T-helper 9 cell (primary cell): ENCODE results near the gene SGCE.

Source experiments
- DNase-seq: peaks from one replicate; pipeline ENCODE4 v3.0.0-alpha.2; 2020

SGCE gene

DNA sequence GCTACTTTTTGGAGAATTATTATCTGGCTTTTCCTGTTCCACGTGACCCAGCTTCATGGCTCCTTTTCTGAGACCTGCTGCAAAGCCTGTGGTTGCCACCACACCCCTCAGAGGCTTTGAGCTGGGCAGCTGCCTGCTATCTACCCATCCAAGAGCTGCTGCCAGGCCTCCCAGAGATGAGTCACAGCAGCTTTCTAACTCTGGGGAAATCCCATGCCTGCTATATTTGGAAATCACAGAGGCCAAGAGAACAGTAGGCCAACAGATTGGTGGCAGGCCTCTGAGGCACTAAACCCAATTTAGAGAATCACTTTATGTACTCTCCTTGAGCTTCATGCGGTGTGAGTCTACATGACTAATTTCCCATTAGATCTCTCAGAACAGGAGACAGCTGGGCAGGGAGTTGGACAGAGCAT is 35.2 kb downstream of the SGCE start:
- peak; percentile 0 for DNase-seq

GRCh38 chr7:94618126-94618525 is 37.8 kb downstream of the SGCE start:
- DNase-seq = no peak

DNA sequence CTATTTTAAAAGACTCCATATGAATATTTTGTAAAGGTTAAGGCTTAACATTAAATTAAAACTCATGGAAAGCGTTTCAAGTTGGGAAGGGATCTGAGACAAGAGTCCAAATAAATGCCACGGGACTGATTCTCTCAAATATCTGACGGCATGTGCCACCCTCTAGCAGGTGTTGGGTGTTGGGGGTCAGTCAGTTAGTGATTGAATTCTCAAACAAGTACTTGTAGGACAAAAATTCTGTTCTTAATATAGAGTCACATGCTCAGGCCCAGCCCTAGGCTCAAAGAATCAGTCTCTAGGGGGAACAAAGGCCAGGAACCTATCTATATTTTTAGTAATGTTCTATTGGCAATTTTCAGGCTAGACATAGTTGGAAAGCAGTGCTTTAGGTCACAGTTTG is 39.1 kb downstream of the SGCE start:
- DNase-seq = no peak

GRCh38 chr7:94615666-94616065 is 40.3 kb downstream of the SGCE start:
- no peak for DNase-seq

DNA sequence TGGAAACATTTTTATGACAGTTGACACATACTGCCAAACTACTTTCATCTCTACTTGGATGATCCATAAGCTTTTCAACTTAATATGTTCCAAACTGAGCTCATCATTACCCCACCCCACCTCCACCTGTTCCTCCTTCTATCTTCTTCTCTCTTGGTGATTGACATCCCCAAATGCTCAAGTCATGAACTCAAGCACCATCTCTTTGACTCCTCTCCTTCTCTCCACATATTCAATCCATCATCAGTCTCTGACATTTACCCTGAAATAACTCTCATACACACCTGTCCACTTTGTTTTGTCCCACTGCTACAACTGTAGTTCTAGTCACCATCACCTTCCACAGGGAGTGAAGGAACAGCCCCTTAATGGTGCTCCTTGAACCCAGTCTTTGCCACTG is 43.3 kb downstream of the SGCE start:
- no peak for DNase-seq

- DNase-seq = no peak
These were observed 43.7 kb downstream of the SGCE start for GRCh38 chr7:94612253-94612652.

DNA sequence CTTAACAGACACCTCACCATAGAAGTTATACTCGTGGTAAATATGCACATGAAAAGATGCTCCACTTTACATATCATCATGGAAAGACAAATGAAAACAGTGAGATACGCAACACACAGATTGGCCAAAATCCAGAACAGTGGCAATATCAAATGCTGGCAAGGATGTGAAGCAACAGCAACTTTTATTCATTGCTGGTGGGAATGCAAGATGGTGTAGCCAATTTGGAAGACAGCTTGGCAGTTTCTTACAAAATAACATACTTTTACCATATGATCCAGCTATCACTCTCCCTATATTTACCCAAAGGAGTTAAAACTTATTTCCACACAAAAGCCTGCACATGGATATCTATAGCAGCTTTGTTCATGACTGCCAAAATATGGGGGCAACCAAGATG is 46.4 kb downstream of the SGCE start:
- DNase-seq = no peak

- DNase-seq = no peak
These were observed 50.9 kb downstream of the SGCE start for GRCh38 chr7:94605031-94605430.

- no peak for DNase-seq
These were observed 53.8 kb downstream of the SGCE start for GRCh38 chr7:94602181-94602580.

GRCh38 chr7:94600267-94600666 is 55.7 kb downstream of the SGCE start:
- DNase-seq = no peak

DNA sequence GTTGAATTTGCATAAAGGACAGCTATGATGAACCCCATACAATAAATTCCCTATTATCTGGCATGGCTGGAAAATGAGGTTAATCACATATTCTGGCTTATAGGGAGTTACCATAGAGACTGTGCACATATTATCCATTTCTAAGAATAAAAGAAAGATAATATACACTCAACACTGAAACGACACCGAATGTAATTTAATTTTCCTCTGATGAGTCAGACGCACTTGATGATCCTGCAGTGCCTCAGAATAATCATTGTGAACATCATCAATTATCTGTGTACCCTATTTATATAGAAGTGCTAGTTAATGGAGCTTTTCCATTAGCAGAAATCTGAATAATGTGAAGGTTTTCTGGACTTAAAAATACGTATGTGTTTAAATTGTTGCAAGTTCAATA is 60.2 kb downstream of the SGCE start:
- DNase-seq = no peak

DNA sequence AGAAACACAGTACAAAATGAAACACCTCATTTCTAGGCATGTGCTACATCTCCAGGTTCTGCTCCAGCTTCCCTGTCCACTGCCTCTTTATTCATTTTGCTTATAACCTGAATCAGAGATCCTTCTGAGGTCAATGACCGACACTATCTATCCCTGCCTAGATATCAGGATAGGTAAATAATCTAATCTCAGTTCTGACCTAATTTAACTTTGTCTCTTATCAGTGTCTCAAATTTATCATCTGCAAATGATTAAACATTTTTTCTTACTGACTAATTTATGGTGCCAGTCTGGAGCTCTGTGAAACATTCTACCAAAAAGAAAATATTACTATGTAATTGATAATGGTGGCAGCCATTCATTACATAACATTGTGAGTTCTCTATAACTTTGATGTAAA is 61.1 kb downstream of the SGCE start:
- no peak for DNase-seq

GRCh38 chr7:94591176-94591575 is 64.8 kb downstream of the SGCE start:
- DNase-seq = no peak

- no peak for DNase-seq
These were observed 65.3 kb downstream of the SGCE start for GRCh38 chr7:94590526-94591162.

GRCh38 chr7:94588075-94588474 is 67.9 kb downstream of the SGCE start:
- no peak for DNase-seq

GRCh38 chr7:94584113-94584512 is 71.8 kb downstream of the SGCE start:
- DNase-seq = no peak

DNA sequence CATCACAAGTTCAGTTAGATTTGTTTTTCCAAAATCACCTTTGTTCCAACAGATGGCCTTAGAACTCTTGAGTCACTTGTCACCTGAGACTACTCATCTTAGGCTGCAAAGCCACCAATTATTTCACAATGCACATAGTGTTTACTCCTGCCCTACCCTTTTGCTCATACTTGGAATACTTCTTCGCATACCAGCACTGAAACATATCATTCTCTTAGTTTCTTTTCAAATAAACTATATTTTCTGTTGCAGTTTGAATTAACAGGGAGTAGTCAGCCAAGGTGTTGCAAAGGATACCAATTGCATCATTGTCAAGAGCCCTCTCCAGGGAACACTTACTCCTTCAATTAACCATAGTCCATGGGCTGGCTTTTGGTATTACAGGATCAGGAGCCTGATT is 75.3 kb downstream of the SGCE start:
- DNase-seq = no peak

DNA sequence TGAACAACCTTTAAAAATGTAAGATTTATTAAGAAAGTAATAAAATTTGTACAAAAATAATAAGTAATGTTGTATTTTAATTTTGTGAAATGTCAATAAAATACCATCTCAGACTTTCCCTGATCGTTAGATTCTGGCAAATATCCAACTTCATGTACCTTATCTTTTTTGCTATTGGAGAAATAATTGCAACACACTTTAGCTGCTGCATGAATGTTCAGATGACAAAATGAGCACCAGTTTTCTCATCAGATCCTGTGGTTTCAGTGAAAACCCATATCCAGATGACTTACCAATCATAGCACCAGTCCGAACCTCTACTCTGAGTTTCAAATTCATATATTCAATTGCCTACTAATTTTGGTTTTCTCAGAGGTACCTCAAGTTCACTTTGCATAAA is 76.5 kb downstream of the SGCE start:
- no peak for DNase-seq

- no peak for DNase-seq
These were observed 77.3 kb downstream of the SGCE start for GRCh38 chr7:94578614-94579013.

GRCh38 chr7:94577357-94577756 is 78.6 kb downstream of the SGCE start:
- DNase-seq = no peak

GRCh38 chr7:94576316-94576715 is 79.6 kb downstream of the SGCE start:
- no peak for DNase-seq

DNA sequence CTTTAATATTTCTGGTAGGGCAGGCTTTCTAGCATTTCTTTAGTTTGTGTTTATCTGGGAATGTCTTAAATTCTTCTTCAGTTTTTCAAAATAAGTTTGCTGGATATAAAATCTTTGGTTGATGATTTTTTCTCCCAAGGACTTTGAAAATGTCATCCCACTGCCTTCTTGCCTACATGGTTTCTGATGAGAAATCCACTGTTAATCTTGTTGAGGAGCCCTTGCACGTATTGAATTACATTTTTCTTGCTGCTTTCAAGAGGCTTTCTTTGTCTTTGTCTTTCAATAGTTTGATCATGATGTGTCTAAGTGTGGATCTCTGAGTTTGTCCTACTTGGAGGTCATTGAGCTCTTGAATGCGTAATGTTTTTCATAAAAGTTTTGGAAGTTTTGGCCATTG is 80.3 kb downstream of the SGCE start:
- no peak for DNase-seq

- DNase-seq = no peak
These were observed 84.1 kb downstream of the SGCE start for GRCh38 chr7:94571816-94572215.

DNA sequence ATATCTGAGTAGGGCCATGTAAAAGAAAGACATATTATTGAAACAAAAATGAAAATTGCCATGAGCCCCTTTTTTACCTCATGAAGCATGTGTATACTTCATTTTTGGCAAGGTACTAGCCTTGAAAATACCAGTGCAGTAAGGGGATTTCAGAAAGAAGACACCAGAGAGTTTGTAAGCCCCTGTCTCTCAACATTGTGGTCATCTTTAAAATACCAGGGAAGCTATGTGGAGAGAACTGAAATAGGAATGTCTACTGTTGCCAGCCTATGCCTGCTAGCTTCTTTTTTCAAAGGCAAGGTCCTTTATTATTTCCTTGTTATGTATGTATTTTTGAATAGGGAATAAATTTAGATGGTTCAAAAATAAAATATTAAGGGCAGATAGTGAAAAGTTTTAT is 88.5 kb downstream of the SGCE start:
- DNase-seq = no peak

DNA sequence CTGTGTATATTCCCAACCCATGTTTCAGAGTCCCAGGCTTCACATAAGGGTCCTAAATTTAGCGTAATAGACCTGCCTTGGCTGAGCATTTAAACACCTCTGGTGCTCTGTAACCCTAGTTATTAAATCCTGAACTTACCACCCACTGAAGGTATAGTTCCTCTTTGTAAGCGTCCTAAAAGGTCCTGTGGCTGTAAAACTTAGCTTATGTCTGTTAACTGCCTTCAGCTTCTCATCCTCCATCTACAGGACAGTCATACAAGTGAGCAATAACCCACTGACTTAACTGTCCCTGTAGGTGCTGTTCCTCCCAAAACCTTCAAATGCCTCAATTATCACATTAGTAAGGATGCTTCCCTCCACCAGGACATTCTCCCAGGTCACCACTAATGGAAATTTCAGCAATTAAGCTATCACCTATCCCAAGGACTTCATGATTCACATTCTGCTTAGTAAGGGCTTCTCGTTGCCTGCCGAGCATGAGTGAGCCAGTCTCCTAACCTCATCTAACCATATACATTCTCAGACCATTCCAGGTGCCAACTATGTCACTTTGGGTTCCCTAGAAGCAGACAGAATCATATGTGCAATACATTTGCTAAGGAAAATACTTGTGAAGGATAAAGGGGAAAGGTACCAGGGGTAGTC is 90.6 kb downstream of the SGCE start:
- DNase-seq = no peak
